Ecto neural progenitor cell (in vitro differentiated cells): ENCODE measurements around the gene RRP1.
A peak's percentile ranks its signal among the peaks of the same experiment; 100 is the strongest.

Experiments
- DNase-seq: peaks from one replicate; pipeline ENCODE4 v3.0.0-alpha.2; 2018; ENCODE audit warnings: low spot score

RRP1 gene

DNA sequence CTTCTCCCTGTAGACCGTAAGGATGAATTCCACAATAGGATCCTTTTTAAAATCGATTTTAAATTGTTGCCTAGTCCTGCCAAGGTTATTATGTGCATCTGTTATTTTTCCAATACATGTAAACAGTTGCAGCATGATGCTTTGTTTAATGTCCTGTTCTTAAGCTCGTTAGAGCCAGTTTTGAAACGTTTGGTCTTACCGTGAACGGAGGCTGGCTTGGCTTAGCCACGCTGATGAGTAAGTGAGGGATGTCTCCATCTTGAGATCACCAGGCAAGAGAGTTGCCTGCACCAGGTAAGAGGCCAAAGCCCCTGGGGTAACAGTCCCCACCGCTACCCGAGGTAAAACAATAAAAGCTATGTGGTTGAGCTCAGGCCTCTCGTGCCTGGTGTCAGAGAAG, 30.6 kb upstream of the RRP1 start:
- DNase-seq = no peak

DNA sequence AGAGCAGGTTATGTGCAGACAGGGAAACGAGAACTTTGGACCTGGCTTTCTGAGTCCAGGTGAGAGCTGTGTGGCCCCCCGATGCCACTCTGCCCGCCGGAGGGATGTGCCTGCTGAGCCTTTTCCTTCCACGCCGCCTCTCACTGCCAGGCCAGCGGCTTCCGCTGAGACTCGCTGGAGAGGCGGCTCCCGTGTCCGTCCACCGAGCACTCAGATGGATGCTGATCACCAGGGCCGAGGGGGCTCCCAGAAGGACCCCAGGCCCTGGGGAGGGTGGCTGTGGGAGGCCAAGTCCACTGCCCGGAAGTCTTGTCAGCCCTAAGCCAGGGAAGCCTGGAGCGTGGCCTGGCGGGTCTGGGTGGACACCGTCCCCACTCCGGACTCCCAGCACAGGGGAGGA, 29.7 kb upstream of the RRP1 start:
- no peak for DNase-seq

DNA sequence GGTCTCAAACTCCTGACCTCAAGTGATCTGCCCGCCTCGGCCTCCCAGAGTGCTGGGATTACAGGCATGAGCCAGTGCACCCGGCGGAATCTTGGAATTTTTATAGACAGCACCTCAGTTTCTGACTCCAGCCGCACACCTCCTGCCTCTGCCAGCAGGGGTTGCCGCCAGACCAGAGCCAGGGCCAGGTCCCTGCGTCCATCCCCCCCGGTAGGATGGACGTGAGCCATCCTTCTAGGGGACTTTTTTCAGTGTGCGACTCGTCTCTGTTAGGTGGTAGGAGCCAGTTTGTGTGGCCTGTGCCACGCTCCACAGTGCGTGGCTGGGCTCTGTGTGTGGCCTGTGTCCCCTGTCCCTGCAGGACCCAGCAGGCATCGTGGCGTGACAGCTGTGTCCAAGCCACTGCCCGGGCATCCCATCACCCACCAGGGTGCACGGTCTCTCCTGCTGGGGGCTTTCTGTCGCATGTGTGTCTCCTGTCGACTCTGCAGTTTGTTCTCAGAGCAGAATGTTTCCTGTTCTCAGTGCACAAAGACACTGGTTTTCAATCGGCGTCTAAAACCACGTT, 28.9 kb upstream of the RRP1 start:
- DNase-seq = no peak

DNA sequence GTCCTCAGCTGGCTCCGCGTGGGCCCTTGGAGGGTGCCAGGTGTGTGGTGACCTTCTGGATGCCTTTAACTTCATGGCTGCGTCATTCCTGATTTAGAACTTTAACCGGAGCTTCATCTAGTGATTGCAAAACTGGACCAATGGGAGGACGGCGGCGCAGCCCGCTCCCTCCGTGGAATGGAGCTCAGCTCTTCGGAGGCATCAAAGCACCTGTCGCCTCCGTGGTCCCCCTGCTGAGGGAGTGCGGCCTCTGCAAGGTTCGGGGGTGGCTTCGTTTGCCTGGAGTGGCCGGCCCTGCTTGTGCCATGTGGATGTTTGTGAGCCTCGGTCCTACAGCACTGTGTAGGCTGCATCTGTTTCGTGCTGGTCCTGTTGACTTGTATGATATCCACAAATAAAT, 27.5 kb upstream of the RRP1 start:
- DNase-seq = no peak

DNA sequence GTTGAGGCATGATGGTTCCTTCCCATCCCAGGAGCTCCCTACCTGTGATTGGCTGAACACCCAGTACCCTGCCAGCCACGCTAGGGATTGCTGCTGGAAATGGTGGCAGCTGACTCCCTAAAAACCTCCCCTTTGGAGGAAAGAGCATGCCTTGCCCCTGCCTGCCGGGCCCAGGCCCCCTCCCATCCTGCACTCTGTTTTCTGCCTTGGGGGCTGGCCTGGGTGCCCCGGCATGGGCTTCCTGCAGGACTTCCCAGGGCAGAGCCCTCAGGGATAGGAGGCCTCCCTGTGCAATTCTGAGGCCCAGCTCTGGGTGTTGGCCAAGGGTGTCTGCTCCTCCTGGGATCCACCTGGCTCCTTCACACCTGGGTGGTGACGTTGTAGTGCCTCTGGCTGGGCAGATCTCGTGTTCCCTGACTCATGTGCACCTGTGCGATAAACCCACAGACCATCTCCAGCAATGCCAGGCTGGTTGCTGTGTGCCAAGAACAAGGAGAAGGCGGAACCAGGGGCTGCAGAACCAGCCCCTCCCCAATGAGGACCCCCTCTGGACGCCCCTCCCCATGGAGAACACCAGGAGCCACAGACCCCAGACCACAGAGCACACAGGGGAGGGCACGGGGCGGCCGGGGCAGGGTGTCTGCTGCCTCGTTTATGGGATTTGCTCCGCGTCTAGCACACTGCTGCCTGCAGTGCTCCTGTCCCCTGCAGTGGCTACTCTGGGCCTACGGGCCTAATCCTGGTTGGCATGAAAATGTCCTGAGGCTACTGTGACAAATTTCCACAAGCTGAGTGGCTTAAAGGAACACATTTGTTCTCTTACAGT, 26.9 kb upstream of the RRP1 start:
- DNase-seq = no peak

DNA sequence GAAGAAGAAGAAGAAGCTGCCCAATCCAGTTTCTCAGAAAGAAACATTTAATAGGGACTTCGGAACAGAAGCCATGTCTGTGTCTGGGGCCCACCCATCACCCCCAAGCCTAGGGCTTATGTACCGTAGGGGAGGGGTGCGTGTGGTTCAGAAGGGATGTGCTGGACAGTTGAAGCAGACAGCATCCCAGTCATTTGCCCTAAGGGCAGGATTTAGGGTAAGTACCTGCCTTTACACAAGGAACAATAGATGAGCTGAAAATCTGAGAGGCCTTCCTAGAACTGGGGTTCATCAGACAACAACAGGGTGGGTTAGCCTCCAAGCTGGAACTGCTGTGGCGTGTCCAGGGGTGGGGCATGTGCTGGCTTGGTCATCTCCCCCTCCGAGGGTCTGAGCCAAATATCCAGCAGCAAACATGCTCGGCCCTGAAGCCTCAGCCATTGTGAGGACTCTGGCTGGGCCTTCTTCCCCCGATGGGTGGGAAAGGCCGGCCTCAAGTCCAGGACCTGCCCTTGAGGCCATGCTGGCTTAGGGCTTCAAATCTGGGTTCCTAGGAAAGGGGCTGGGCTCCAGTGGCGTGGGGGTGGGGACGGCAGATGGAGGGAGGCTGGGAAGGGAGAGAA, 25.4 kb upstream of the RRP1 start:
- no peak for DNase-seq

DNA sequence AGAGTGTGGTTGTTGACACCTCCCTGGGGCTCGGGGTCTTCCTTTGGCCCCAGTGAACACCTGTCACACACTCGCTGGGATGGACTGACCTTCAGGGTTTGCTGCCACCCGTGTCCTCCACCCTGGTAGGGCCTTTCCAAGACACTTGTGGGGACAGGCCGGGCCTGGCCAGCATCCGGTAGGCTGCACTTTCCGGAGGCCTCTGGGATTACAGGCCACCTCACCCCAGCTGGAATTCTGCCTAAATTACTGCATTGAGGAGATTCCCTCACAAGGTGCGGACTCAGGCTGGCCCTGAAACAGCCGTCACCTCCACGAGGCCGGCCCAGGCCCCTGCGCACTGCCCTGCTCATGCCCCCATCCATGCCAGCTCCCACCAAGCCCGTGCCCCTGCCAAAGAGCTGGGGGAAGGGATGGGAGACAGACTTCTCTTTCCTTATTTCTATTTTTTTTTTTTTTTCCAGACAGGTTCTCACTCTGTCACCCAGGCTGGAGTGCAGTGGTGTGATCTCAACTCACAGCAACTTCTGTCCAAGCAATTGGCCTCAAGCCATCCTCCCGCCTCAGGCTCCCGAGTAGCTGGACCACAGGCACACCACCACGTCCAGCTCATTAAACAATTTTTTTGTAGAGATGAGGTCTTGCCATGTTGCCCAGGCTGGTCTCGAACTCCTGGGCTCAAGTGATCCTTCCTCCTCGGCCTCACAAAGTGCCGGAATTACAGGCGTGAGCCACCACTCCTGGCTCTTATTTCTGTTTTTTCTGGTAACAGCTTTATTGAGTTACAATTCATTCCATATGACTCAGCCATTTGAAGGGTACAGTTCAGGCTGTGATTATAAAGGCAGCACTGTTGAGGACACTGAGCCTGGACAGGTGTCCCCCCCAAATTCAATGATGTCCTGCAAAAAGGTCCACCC, 24.5 kb upstream of the RRP1 start:
- no peak for DNase-seq

DNA sequence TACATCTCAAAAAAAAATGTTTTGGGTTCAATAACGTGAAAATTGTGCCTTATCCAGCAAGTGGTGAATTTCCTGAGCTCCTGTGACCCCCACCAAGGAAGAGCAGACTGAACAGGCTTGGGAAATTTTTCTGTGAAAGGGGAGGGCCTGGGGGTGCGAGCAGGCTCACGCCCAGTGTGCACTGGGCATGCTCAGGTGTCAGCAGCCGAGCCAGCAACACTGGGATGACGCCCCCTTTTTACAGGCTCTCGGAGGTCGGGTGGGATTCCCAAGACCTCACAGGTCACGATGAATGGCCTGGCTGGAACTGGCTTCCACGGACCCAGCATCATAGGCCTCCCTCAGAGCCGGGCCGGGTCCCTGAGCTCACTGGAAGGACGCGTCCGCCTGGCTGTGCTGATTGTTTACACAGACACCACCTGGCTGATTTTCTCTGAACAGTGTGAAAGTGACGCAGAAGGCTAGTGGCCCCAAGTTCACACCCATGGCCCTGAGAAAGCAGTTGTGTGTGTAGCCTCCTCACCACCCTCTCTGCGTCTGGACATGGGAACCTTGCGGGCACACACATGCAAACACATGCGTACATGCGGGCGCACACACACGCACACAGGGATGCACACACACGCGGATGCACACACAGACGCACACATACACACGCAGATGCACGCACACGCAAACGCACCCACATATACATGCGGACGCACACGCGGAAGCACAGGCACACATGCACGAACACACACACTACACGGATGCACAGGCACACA, 22.5 kb upstream of the RRP1 start:
- no peak for DNase-seq

DNA sequence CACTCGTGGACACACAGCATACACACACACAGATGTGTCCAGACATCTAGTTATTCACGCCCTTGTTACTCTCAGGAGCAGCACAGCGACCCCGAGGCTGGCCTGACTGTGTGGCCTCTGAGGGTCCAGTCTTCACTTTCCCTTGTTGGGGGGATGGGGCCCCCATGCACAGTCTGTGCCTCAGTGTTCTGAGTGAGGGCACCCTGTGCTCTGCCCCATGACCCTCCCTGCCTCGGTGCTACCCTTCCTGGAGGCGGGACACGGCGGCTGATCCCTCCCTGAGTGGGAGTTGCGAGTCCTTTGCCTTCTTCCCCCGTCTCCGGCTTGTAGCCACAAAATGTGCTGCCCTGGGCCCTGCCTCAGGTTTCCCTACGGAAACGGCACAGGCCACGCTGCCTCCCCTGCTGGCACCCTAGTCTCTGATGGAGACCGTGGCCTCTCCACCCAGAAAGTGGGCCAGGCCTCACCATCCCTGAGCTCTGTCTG, 21.8 kb upstream of the RRP1 start:
- no peak for DNase-seq

DNA sequence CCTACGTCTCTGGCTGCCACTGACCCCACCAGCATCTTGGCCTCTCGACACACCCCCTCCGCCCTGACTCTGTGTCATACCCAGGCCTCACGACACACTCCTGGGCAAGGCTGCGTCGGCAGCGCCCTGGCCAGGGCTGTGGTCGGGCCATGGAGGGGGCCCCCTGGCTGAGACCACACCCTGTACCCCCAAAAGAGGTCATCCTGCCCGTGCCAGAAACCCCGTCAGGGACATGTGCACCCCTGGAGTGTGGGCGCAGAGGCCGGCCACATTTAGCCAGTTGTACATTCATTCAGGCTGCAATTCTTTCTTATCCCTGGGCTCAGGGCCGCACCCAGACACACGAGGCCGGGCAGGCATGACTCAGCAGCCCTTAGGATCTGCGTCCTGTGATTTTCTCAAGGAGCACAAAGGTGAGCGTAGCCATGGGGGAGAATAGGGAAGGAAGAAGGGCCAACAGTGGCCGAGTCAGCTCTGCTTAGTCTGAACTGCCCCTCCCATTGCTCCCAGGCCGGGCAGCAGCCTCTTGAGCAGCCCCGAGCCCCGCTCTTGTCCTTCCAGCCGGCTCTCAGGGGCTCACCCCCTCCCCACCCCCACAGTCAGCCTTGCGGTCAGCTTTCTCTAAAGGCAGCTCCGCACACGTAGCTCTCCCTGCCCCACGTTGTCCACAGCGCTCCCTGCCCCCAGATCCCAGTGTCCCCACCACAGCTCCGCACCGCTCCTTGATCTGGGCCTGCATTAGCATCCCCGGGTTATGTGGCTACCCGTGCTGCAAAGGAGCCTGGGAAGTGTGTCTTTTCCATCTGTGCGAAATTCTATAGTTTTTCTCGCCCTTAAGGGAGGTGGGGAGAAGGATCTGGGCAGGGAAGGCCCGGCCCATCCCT, 21.2 kb upstream of the RRP1 start:
- DNase-seq = peak; percentile 58

DNA sequence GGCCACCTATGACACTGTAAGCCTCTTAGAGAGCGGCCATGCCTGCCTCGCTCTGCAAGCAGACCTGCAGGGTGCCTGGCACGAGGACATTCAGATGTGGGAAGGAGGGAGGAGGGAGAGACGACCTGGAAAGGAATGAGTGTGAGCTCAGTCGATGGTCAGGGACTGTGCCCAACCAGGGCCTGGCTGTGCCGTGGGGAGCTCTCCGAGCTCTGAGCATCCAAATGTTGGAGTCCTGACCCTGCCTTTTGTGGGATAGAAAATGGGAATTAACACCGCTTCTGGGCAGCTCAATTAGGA, 20.6 kb upstream of the RRP1 start:
- DNase-seq = no peak

DNA sequence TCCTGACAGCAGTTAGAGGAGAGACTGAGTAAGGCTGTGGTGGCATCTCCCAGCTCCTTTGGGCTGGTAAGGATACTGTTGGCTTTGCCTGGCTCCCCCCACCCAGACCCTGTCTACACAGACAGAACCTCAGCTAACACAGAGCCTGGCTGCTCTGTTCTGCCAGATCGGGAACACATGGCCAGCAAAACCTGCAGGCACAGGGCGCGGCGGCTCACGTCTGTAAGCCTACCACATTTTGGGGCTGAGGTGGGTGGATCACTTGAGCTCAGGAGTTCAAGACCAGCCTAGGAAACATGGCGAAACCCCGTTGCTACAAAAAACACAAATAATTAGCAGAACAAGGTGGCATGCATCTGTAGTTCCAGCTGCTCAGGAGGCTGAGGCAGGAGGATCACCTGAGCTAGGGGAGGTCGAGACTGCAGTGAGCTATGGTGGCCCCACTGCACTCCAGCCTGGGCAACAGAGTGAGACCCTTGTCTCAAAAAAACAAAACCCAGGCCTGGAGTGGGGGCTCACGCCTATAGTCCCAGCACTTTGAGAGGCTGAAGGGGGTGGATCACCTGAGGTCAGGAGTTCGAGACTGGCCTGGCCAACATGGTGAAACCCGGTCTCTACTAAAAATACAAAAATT, 19.9 kb upstream of the RRP1 start:
- no peak for DNase-seq

DNA sequence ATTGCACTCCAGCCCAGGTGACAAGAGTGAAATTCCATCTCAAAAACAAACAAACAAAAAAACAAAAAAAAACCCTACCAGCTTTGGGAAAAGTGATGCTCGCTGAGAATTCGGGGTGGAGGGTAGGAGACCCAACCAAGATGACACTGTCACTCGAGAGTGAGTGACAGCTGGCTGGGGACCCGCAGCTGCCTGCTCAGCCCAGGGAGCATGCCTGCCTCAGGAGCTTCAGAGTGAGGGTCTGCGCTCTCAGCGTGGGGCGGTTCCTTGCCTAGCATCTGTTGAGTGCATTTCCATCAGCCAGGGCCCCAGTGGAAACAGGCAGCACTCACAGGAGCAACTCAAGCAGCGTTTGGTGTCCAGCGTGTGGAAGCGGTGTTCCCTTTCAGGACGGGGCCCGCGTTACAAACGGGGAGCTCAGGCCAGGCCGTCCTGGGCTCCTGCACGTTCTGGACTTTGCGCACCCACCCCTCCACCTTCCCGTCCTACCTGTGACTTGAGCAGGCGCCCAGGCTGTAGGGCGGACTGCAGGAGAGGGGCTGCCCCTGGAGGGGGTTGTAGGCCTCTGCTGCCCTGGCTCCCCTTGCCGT, 19.2 kb upstream of the RRP1 start:
- DNase-seq = no peak

DNA sequence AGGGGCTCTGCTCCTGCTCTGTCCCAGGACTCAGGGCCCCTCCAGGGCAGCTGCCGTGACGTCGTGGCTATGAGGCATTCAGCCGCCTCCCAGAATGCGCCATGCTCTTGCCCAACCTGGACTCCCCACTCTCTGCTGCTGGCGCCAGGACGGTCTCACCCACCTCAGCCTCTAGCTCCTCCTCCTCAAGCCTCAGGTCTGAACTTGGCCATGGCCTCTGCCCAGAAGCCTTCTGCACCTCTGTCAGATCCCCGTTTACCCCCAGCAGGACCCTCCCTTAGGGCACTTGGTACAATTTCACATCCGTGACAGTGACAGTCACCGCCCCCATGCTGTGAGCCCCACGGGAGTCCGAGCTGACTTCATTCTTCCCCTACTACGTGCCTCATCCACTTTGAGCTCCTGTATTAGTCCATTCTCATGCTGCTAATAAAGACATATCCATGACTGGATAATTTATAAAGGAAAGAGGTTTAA, 18.1 kb upstream of the RRP1 start:
- DNase-seq = no peak

DNA sequence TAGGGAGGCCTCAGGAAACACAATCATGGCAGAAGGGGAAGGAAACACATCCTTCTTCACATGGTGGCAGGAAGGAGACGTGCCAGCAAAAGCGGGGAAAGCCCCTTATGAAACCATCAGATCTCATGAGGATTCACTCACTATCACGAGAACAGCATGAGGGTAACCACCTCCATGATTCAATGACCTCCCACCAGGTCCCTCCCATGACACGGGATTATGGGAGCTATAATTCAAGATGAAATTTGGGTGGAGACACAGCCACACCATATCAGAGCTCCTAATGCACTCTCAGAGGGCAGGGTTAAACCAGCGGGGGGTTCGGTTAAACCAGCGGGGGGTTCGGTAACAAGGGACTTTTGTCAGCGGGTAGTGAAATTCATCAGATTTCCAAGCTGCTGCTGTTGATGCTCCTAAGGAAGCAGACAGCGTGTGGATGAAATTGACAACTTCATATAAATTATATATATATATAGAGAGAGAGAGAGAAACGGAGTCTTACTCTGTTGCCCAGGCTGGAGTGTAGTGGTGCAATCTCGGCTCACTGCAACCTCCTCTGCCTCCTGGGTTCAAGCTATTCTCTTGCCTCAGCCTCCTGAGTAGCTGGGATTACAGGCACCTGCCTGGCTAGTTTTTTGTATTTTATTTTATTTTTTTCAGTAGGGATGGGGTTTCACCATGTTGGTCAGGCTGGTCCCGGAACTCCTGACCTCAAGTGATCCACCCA, 17.5 kb upstream of the RRP1 start:
- DNase-seq = no peak

DNA sequence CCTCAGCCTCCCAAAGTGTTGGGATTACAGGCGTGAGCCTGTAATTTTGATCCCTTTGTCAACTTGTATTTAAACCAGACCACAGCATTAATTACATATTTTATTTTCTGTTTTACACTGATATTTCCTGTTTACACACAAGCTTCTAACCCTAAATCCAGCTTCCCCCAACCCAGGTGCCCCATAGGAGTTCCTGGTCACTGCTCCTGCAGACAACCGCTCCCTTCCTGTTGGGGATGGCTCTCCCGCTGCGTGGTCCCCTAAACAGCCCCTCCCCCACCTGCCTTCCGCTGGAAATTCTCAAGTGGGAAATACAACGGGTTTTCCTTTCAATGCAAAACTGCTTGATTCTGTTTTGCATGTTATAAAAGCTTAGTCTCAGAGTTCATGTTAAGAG, 17.0 kb upstream of the RRP1 start:
- no peak for DNase-seq

DNA sequence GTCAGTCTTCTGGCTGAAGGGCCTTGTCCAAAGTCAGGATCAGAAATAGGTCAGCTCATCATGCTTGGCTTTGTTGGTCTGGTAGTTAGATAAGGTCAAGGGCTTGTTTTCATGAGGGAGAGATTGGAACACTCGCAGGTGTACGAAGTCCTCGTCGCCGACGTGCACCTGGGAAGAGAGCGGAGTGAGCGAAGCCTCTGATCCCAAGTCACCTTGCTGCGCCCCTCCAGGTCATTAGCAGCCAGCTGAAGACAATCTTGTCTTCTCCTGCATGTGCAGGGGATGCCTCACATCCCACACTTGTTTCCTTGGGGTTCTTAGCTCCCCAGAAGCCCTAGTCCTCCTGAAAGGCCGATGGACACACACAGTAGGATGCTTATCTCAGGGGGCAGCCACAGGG, 15.2 kb upstream of the RRP1 start:
- no peak for DNase-seq

DNA sequence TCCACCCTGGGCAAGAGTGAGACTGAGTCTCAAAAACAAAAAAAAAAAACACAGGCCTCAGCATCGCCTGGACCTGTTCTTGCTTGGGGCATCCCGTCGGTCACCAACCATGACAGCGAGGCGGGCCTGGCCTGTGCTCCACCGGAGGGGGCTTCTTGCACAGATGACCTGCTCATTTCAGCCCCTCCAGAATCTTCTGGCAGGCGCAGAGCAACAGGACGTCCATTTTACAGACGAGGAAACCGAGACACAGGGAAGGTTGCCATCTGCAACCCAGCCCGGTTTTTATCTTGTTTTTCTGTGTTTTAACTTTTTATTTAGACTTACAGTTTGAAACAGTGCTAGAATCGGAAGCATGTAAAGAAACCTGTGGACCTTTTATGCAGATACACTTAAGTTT, 14.2 kb upstream of the RRP1 start:
- DNase-seq = no peak

DNA sequence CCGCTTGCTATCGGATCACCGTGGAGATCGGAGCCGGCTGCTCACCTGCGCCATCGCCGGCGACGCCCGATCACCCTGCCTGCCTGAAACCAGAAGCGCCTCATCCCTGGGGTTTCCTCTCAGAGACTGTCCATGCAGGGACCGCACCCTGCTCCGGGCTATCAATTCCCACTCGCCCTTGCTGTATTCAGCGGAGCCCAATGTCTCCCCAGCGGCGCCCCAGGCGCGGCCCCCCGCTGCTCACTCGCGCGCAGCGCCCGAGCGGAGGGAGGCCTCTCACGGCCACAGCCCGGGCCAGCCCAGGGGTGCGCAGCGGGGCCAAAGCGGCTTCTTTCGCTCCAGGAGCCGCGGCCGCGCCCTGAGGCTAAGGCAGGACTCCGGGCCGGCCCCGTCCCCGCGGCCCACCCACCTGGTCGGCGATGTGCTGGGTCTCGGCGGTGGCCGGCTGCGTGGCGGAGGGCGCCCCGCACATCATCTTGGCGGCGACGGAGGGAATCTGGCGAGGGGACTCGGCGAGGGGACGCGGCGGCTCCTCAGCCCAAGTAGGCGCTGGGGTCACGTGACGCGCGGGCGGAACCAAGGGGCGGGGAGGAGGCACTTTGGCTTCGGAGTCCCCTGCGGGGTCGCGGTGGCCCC, 13.5 kb upstream of the RRP1 start, which contains the start of gene CSTB:
Gene CSTB, minus strand, starts transcription at position 514 of the 636 bp plus-strand sequence. Its CDS starts 39 bp downstream, at position 475.
- peak; percentile 93 for DNase-seq
